Heart right ventricle (tissue), 16 donors: ENCODE data around the gene EIF1. TPM values are rescaled to one million over a fixed set of nuclear protein-coding genes. Genes with fewer than 3 reads are reported as not detected.
"Not testable (repeated sequence)": the region's sequence is repeated elsewhere in the genome, so short reads cannot be mapped to it uniquely, and the experiment has no call there.

ENCODE experiments used
- ATAC-seq, 8 donors: fragments of 200-7000 bp; cut with Tn5 transposase; one replicate each; pipeline ENCODE4 v1.9.1; 2020; ENCODE audit warnings: mild to moderate bottlenecking in 8 of 8, moderate library complexity in 8 of 8, moderate number of reproducible peaks in 1 of 8
- DNase-seq, 2 donors: peaks; one replicate each; pipeline ENCODE4 v3.0.0-alpha.2; 2020
- H3K27ac ChIP-seq, 10 donors: fragments of 200-600 bp; sonication (generic) in 2 of 10; one replicate each; pipeline versions ENCODE4 v1.5.0 to v1.8.0; 2020 to 2022; ENCODE audit warnings: mild to moderate bottlenecking in 3 of 10
- H3K27me3 ChIP-seq, 7 donors: fragments of 200-600 bp; one replicate each; pipeline ENCODE4 v1.8.0; 2021 to 2022; ENCODE audit warnings: mild to moderate bottlenecking in 2 of 7
- H3K36me3 ChIP-seq, 9 donors: fragments of 200-600 bp; sonication (generic) in 1 of 9; one replicate each; pipeline versions ENCODE4 v1.5.0 to v1.8.0; 2020 to 2022; ENCODE audit warnings: mild to moderate bottlenecking in 2 of 9
- H3K4me1 ChIP-seq, 9 donors: fragments of 200-600 bp; sonication (generic) in 1 of 9; one replicate each; pipeline versions ENCODE4 v1.5.0 to v1.8.0; 2020 to 2022; ENCODE audit warnings: mild to moderate bottlenecking in 4 of 9
- H3K4me3 ChIP-seq, 10 donors: fragments of 200-600 bp; sonication (generic) in 2 of 10; one replicate each; pipeline versions ENCODE4 v1.5.0 to v1.8.0; 2020 to 2022; ENCODE audit warnings: mild to moderate bottlenecking in 7 of 10, moderate library complexity in 2 of 10
- H3K9me3 ChIP-seq, 11 donors: fragments of 200-600 bp in 10 of 11; sonication (generic) in 2 of 11; one replicate each; pipeline versions ENCODE4 v1.5.0 to v1.8.0; 2013 to 2022; ENCODE audit warnings: mild to moderate bottlenecking in 2 of 11, control low read depth in 1 of 11, moderate library complexity in 1 of 11
- WGBS, 2 donors: extraction: QIAGEN DNeasy Blood & Tissue Kit; methylation state at CpG; one replicate each; pipeline ENCODE4 v1.1.7; 2013; ENCODE audit warnings: inconsistent platforms in 1 of 2; 5-methylcytosine and 5-hydroxymethylcytosine counted together
- intact Hi-C, 10 donors: fragments of 100-400 bp; cut with DNase I; formaldehyde crosslinking; loops; one replicate each; pipeline versions ENCODE4 v1.11.1 to v1.14.2; 2022
- polyA plus RNA-seq, 2 donors: library from polyadenylated mRNA; stranded (reverse); fragments of 200-250 nt; gene quantifications; one replicate each; pipeline ENCODE4 v1.2.3, GENCODE V29; 2013
- total RNA-seq, 10 donors: library from RNA; stranded (reverse); fragmentation: NEBNext Ultra II Directional in 3 of 10; extraction: Animal tissue kit (Norgen Biotek cat#: 25700) in 3 of 10; gene quantifications; one replicate each; pipeline versions ENCODE4 v1.2.1 to v1.2.4, GENCODE V29; 2021 to 2023
- TF ChIP-seq, protein P1 (sequence below), 9 donors: fragments of 200-600 bp; sonication (generic) in 2 of 9; IDR thresholded peaks; one replicate each; pipeline versions ENCODE4 v1.5.0 to v1.8.0; 2021 to 2022; ENCODE audit warnings: antibody characterized with exemption in 9 of 9, mild to moderate bottlenecking in 5 of 9, moderate library complexity in 1 of 9
- donor health status: Arrhythmogenic right ventricular cardiomyopathy.
- donor health status: ischemic (EF 13 %, LVEDD 7.1; RV severe dilation, severe dysfunction).
- donor health status: healthy with polysubstance abuse.
- donor health status: DM: no; HTN: yes; CAD: no.
- donor health status: DM: no; HTN: no; CAD: no.
- donor health status: ischemic (EF 25% LVEDD 6.9; RV normal size, moderate dysfunction).
- donor health status: ischemic (EF 25% LVEDD 5.7; RV mildly dilated, moderate dysfunction).
- donor health status: healthy.
- donor health status: DM: yes; HTN: yes; CAD: no.
- donor health status: Ischemic cardiomyopathy.
- donor health status: ischemic (EF 35%, LVEDD 5.7; RV mildly dilated, moderate dysfunction).
- donor health status: nonischemic (EF 11% LVEDD 7.7; RV severe dilation, severe dysfunction).
- donor health status: DM: yes; HTN: yes; CAD: no.
- donor health status: PGD.
- donor health status: ischemic (EF 29% LVEDD 5.4; RV normal size, mild dysfunction).
- donor health status: nonischemic (EF 23%, LVEDD 6.1; RV moderate dilation, normal function).

EIF1 gene
- total and polyA plus RNA-seq, 12 donors: 551 to 1,330 (median 1,272) TPM

DNA sequence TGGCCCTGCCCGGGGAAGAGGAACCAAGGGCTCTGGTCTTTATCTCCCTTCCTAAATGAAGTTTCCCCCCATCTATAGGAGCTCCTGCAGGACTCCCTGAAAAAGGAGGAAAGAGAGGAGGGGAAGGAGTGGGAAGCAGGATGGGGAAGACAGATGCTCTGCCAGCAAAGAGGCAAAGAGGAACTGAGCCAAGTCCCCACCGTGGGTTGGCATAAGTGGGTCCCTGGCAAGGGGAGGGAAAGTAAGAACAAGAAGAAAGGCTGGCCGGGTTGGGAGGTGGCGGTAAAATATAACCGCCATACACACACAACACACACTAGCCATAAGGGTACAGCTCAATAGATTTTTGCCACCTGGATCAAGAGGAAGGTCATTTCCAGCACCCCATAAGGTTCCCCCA is 6.1 kb upstream of the EIF1 start:
- no peaks in the 10 kb centered on the region for H3K36me3 ChIP-seq
- TF ChIP-seq, protein P1, sequence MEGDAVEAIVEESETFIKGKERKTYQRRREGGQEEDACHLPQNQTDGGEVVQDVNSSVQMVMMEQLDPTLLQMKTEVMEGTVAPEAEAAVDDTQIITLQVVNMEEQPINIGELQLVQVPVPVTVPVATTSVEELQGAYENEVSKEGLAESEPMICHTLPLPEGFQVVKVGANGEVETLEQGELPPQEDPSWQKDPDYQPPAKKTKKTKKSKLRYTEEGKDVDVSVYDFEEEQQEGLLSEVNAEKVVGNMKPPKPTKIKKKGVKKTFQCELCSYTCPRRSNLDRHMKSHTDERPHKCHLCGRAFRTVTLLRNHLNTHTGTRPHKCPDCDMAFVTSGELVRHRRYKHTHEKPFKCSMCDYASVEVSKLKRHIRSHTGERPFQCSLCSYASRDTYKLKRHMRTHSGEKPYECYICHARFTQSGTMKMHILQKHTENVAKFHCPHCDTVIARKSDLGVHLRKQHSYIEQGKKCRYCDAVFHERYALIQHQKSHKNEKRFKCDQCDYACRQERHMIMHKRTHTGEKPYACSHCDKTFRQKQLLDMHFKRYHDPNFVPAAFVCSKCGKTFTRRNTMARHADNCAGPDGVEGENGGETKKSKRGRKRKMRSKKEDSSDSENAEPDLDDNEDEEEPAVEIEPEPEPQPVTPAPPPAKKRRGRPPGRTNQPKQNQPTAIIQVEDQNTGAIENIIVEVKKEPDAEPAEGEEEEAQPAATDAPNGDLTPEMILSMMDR (IDR thresholded peaks at IDR 0.05): no peak
- H3K27ac ChIP-seq: no peak overlapping the region
- no peaks in the 10 kb centered on the region for H3K9me3 ChIP-seq
- 74 to 80% methylated on average over 5 of the region's 5 CpGs for WGBS, 2 donors
- intact Hi-C loops: loop anchor here in 1 of 10 donors (10.0 kb wide), 1 partner anchor 1238 kb away; the partner anchor contains the start of gene IGFBP4
- no peaks in the 10 kb centered on the region for H3K27me3 ChIP-seq
- DNase-seq (no peak), ATAC-seq (no peak)
- H3K4me3 ChIP-seq: no peak overlapping the region
- peaks cover 0 to 33% (median 7%) of the 10 kb centered on the region in 9 donors for H3K4me1 ChIP-seq

DNA sequence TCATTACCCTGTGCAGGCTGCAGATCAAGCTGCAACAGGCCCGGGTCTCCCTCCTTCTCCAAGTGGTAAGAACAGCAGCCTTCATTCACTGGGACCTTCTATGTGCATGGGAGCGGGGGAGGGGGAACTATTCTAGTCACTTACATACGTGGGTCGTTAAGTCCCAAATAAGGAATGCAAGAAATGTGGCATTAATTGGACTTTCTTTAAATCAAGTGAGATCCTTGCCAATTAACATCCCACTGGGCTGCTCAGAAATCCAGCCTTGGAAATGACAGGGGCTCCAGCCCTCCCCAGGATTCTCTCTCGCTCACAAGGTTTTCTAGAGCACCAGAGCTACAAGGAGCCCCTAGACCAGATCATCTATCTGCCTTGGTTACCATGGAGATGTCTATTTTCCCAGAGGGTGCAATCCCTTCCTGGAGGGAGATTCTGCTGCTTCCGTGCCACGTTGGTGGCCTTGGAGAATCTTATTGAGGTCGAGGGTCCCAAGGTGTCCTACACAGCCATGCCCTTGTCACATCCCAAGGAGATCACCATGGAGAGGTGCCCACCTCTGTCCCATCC is 5.2 kb upstream of the EIF1 start:
- 59 to 61% methylated on average over 8 of the region's 8 CpGs for WGBS, 2 donors
- intact Hi-C loops: loop anchor here in 1 of 10 donors (10.0 kb wide), 1 partner anchor 1239 kb away; the partner anchor contains the start of gene IGFBP4
- Histone ChIP-seq H3K4me3 (no peak overlapping the region), H3K27me3 (no peaks in the 10 kb centered on the region), H3K36me3 (no peaks in the 10 kb centered on the region), H3K27ac (no peak overlapping the region), H3K4me1 (peaks cover 0 to 29% (median 13%) of the 10 kb centered on the region in 9 donors), H3K9me3 (no peaks in the 10 kb centered on the region)
- DNase-seq (no peak), ATAC-seq (no peak)
- TF ChIP-seq, protein P1 (IDR thresholded peaks at IDR 0.05): no peak

DNA sequence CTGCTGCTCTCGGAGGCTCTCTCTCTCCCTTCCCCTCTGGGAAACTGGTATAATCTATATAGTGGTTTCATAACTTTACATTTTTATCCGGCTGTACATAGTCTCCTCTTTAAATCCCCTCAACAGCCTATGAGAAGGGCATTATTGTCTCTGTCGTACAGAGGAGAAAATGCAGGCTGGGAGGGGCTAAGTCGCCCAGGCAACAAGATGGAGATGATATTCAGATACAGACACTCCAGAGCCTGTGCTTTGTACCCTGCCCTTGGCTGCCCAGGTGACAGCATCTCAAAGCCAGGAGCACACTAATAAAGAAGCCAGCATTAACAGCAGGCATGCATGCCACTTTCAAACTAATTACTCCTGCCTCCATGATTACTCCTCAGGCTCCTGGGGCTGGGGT is 4.7 kb upstream of the EIF1 start:
- no peaks in the 10 kb centered on the region for H3K36me3 ChIP-seq
- TF ChIP-seq, protein P1 (IDR thresholded peaks at IDR 0.05): no peak
- ATAC-seq (no peak), DNase-seq (no peak)
- intact Hi-C loops: loop anchor here in 1 of 10 donors (10.0 kb wide), 1 partner anchor 1239 kb away; the partner anchor contains the start of gene IGFBP4
- no peak overlapping the region for H3K27ac ChIP-seq
- H3K27me3 ChIP-seq: no peaks in the 10 kb centered on the region
- no peaks in the 10 kb centered on the region for H3K9me3 ChIP-seq
- peaks cover 0 to 24% (median 11%) of the 10 kb centered on the region in 9 donors for H3K4me1 ChIP-seq
- WGBS, 2 donors: 56 to 61% methylated on average over 4 of the region's 4 CpGs
- H3K4me3 ChIP-seq: no peak overlapping the region

DNA sequence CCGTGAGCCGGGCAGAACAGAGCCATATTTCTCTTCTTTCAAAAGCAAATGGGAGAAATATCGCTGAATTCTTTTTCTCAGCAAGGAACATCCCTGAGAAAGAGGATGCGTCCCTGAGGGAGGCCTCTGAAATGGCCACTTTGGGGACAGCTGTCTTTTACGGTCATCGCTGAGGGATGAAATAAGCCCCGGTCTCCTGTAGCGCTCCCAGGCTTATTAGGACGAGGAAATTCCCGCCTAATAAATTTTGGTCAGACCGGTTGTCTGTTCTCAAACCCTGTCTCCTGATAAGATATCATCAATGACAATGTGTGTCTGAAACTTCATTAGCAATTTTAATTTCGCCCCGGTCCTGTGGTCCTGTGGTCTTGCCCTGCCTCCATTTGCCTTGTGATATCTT is 2.9 kb upstream of the EIF1 start:
- not testable (repeated sequence) for DNase-seq, H3K9me3 ChIP-seq, H3K27ac ChIP-seq, ATAC-seq, H3K4me3 ChIP-seq, H3K27me3 ChIP-seq
- 92 to 93% methylated on average over 13 of the region's 13 CpGs for WGBS, 2 donors
- H3K4me1 ChIP-seq: peaks cover 9 to 25% (median 18%) of the 10 kb centered on the region in 9 donors
- peaks cover 0 to 15% (median 13%) of the 10 kb centered on the region in 9 donors for H3K36me3 ChIP-seq
- intact Hi-C loops: loop anchor here in 1 of 10 donors (10.0 kb wide), 1 partner anchor 1241 kb away; the partner anchor contains the start of gene IGFBP4

DNA sequence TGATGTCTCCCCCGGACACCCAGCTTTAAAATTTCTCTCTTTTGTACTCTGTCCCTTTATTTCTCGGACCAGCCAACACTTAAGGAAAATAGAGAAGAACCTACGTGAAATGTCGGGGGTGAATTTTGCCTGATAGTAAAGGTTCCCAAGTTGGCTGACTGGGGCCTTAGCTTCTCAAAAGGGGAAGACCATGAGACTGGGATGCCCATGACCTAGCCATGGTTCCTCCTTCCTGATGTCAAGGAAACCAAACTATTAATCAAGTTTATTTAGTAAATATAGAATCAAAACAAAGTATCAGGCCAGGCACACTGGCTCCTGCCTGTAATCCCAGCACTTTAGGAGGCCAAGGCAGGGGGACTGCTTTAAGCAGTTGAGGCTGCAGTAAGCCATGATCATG is 2.4 kb upstream of the EIF1 start:
- DNase-seq (no peak), ATAC-seq (no peak)
- intact Hi-C loops: loop anchor here in 1 of 10 donors (10.0 kb wide), 1 partner anchor 1241 kb away; the partner anchor contains the start of gene IGFBP4
- Histone ChIP-seq H3K27ac (no peak overlapping the region), H3K4me1 (peaks cover 11 to 30% (median 24%) of the 10 kb centered on the region in 9 donors), H3K36me3 (peaks cover 0 to 20% (median 18%) of the 10 kb centered on the region in 9 donors), H3K4me3 (no peak overlapping the region), H3K9me3 (no peaks in the 10 kb centered on the region), H3K27me3 (no peaks in the 10 kb centered on the region)
- TF ChIP-seq, protein P1 (IDR thresholded peaks at IDR 0.05): no peak
- 91 to 94% methylated on average over 4 of the region's 4 CpGs for WGBS, 2 donors
